ENCODE results near the gene MRPS27.

Gene MRPS27

DNA sequence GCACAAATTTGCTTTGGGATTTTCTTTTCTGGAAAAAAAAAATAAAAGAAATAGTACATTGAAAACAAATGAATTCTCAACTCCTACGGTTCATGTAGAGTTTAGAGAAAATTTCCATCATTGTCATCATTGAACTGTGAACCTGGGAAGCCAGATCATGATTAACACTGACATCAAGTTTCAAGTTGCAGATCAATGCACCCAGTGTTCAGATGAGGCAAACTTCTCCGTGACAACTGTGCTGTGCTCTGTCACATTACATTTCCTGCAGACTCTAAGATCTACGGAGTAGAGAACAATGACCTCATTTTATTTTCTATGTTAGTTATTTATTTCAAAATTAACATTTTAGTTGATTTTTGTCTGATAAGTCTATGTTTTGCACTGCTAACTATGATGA is 113.0 kb downstream of the MRPS27 start:
- H3K36me3 ChIP-seq (ENCODE audit: control insufficient read depth, insufficient read depth, low read length), result peaks cover 13% of the 10 kb centered on the region
- no peaks in the 10 kb centered on the region for H3K27me3 ChIP-seq (ENCODE audit: control insufficient read depth, insufficient read depth, low read length)
- DNase-seq (ENCODE audit: low read depth, low spot score), result no peak
- H3K4me1 ChIP-seq (ENCODE audit: control insufficient read depth, insufficient read depth, low read length), result 0 out of 2 replicates have a peak, but pooled peaks cover 1% of the 10 kb centered on the region
- H3K4me3 ChIP-seq (ENCODE audit: low read length), result no peak overlapping the region
- H3K27ac ChIP-seq (ENCODE audit: low read length), result no peak overlapping the region
- WGBS (ENCODE audit: insufficient coverage, insufficient read length), result no CpG with 5 or more reads among the region's 3 CpGs
- no peaks in the 10 kb centered on the region for H3K9me3 ChIP-seq (ENCODE audit: control insufficient read depth, insufficient read depth, low read length)

- Histone ChIP-seq H3K27ac (ENCODE audit: low read length) (no peak overlapping the region), H3K9me3 (ENCODE audit: control insufficient read depth, insufficient read depth, low read length) (no peaks in the 10 kb centered on the region), H3K4me1 (ENCODE audit: control insufficient read depth, insufficient read depth, low read length) (0 out of 2 replicates have a peak, but pooled peaks cover 1% of the 10 kb centered on the region), H3K4me3 (ENCODE audit: low read length) (no peak overlapping the region), H3K27me3 (ENCODE audit: control insufficient read depth, insufficient read depth, low read length) (no peaks in the 10 kb centered on the region), H3K36me3 (ENCODE audit: control insufficient read depth, insufficient read depth, low read length) (peaks cover 13% of the 10 kb centered on the region)
- no CpG with 5 or more reads among the region's 3 CpGs for WGBS (ENCODE audit: insufficient coverage, insufficient read length)
- DNase-seq (ENCODE audit: low read depth, low spot score), result no peak
These were observed 113.9 kb downstream of the MRPS27 start for GRCh38 chr5:72206160-72206559.

- Histone ChIP-seq H3K27me3 (ENCODE audit: control insufficient read depth, insufficient read depth, low read length) (no peaks in the 10 kb centered on the region), H3K4me3 (ENCODE audit: low read length) (no peak overlapping the region), H3K4me1 (ENCODE audit: control insufficient read depth, insufficient read depth, low read length) (0 out of 2 replicates have a peak, but pooled peaks cover 1% of the 10 kb centered on the region), H3K9me3 (ENCODE audit: control insufficient read depth, insufficient read depth, low read length) (no peaks in the 10 kb centered on the region), H3K27ac (ENCODE audit: low read length) (no peak overlapping the region), H3K36me3 (ENCODE audit: control insufficient read depth, insufficient read depth, low read length) (peaks cover 13% of the 10 kb centered on the region)
- DNase-seq (ENCODE audit: low read depth, low spot score), result no peak
- 100% methylated on average over 3 of the region's 3 CpGs for WGBS (ENCODE audit: insufficient coverage, insufficient read length)
These were observed 114.5 kb downstream of the MRPS27 start for GRCh38 chr5:72205431-72206009.

DNA sequence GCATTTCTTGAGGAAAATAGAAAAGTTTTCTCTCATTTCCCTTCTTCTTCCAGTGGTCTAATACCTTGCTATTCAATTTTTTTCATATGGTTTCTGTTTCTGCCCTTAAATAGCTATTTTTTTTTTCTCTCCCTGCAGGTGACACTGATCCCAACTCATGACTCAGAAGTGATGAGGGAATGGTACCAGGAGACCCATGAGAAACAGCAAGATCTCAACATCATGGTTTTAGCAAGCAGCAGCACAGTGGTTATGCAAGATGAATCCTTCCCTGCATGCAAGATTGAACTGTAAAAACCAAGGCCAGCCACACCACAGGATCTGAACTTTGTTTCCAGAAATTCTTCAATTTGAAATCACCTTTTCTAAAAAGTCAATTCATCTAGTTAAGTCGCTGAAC is 115.1 kb downstream of the MRPS27 start:
- DNase-seq (ENCODE audit: low read depth, low spot score), result no peak
- WGBS (ENCODE audit: insufficient coverage, insufficient read length), result no CpG with 5 or more reads among the region's 1 CpG
- no peak overlapping the region for H3K27ac ChIP-seq (ENCODE audit: low read length)
- H3K4me1 ChIP-seq (ENCODE audit: control insufficient read depth, insufficient read depth, low read length), result 0 out of 2 replicates have a peak, but pooled peaks cover 1% of the 10 kb centered on the region
- no peaks in the 10 kb centered on the region for H3K27me3 ChIP-seq (ENCODE audit: control insufficient read depth, insufficient read depth, low read length)
- H3K9me3 ChIP-seq (ENCODE audit: control insufficient read depth, insufficient read depth, low read length), result no peaks in the 10 kb centered on the region
- H3K4me3 ChIP-seq (ENCODE audit: low read length), result no peak overlapping the region
- H3K36me3 ChIP-seq (ENCODE audit: control insufficient read depth, insufficient read depth, low read length), result peaks cover 13% of the 10 kb centered on the region

- Histone ChIP-seq H3K4me1 (ENCODE audit: control insufficient read depth, insufficient read depth, low read length) (no peaks in the 10 kb centered on the region), H3K27ac (ENCODE audit: low read length) (no peak overlapping the region), H3K36me3 (ENCODE audit: control insufficient read depth, insufficient read depth, low read length) (peaks cover 16% of the 10 kb centered on the region), H3K27me3 (ENCODE audit: control insufficient read depth, insufficient read depth, low read length) (no peaks in the 10 kb centered on the region), H3K4me3 (ENCODE audit: low read length) (no peak overlapping the region), H3K9me3 (ENCODE audit: control insufficient read depth, insufficient read depth, low read length) (no peaks in the 10 kb centered on the region)
- DNase-seq (ENCODE audit: low read depth, low spot score), result no peak
- no CpG with 5 or more reads among the region's 8 CpGs for WGBS (ENCODE audit: insufficient coverage, insufficient read length)
These were observed 116.7 kb downstream of the MRPS27 start for GRCh38 chr5:72203251-72203845.

DNA sequence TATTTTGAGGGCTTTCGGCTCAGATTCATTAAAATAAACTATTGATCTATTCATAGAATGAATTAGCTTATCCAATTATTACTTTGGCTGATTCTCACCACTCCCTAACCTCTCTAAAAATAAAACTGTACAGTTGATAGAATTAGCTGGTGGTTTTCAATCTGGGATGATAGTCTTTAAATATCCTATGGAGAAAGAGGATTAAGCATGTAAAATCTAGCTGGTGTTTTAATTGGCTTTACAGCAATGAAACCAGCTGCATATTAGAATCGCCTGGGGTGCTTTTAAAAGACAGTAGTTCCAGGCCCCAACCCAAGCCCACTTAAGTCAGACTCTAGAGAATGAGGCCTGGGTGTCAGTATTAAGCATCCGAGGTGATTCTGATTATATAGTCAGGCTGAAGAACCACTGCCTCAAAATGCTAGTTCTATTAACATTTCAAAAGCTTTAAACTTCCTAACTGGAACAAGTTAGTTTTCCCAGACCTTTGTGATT is 117.7 kb downstream of the MRPS27 start:
- Histone ChIP-seq H3K4me3 (ENCODE audit: low read length) (no peak overlapping the region), H3K4me1 (ENCODE audit: control insufficient read depth, insufficient read depth, low read length) (no peaks in the 10 kb centered on the region), H3K9me3 (ENCODE audit: control insufficient read depth, insufficient read depth, low read length) (no peaks in the 10 kb centered on the region), H3K27me3 (ENCODE audit: control insufficient read depth, insufficient read depth, low read length) (no peaks in the 10 kb centered on the region), H3K36me3 (ENCODE audit: control insufficient read depth, insufficient read depth, low read length) (peaks cover 21% of the 10 kb centered on the region), H3K27ac (ENCODE audit: low read length) (no peak overlapping the region)
- no CpG with 5 or more reads among the region's 3 CpGs for WGBS (ENCODE audit: insufficient coverage, insufficient read length)
- no peak for DNase-seq (ENCODE audit: low read depth, low spot score)

DNA sequence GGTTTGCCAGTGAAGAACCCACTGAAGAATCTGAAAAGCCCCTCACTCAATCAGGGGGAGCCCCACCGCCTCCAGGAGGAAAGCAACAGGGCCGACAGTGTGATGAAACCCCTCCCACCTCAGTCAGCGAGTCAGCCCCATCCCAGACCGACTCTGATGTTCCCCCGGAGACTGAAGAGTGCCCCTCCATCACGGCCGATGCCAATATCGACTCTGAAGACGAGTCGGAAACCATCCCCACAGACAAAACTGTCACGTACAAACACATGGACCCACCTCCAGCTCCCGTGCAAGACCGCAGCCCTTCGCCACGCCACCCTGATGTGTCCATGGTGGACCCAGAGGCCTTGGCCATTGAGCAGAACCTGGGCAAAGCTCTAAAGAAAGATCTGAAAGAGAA is 120.4 kb downstream of the MRPS27 start:
- Histone ChIP-seq H3K4me1 (ENCODE audit: control insufficient read depth, insufficient read depth, low read length) (no peaks in the 10 kb centered on the region), H3K27ac (ENCODE audit: low read length) (no peak overlapping the region), H3K4me3 (ENCODE audit: low read length) (no peak overlapping the region), H3K9me3 (ENCODE audit: control insufficient read depth, insufficient read depth, low read length) (no peaks in the 10 kb centered on the region), H3K36me3 (ENCODE audit: control insufficient read depth, insufficient read depth, low read length) (peaks cover 16% of the 10 kb centered on the region), H3K27me3 (ENCODE audit: control insufficient read depth, insufficient read depth, low read length) (no peaks in the 10 kb centered on the region)
- WGBS (ENCODE audit: insufficient coverage, insufficient read length), result no CpG with 5 or more reads among the region's 15 CpGs
- DNase-seq (ENCODE audit: low read depth, low spot score), result no peak

DNA sequence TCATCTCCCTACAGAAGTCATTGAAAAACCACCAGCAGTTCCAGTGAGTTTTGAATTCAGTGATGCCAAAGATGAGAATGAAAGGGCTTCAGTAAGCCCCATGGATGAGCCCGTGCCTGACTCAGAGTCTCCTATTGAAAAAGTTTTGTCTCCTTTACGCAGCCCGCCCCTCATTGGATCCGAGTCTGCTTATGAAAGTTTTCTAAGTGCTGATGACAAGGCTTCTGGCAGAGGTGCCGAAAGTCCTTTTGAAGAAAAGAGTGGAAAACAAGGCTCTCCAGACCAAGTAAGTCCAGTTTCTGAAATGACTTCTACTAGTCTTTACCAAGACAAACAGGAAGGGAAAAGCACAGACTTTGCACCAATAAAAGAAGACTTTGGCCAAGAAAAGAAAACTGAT is 122.6 kb downstream of the MRPS27 start:
- H3K4me3 ChIP-seq (ENCODE audit: low read length), result no peak overlapping the region
- H3K27ac ChIP-seq (ENCODE audit: low read length), result no peak overlapping the region
- no peak for DNase-seq (ENCODE audit: low read depth, low spot score)
- H3K27me3 ChIP-seq (ENCODE audit: control insufficient read depth, insufficient read depth, low read length), result no peaks in the 10 kb centered on the region
- H3K36me3 ChIP-seq (ENCODE audit: control insufficient read depth, insufficient read depth, low read length), result peaks cover 14% of the 10 kb centered on the region; the same call in 1 of the 2 replicates
- no CpG with 5 or more reads among the region's 5 CpGs for WGBS (ENCODE audit: insufficient coverage, insufficient read length)
- H3K9me3 ChIP-seq (ENCODE audit: control insufficient read depth, insufficient read depth, low read length), result no peaks in the 10 kb centered on the region
- no peaks in the 10 kb centered on the region for H3K4me1 ChIP-seq (ENCODE audit: control insufficient read depth, insufficient read depth, low read length)

DNA sequence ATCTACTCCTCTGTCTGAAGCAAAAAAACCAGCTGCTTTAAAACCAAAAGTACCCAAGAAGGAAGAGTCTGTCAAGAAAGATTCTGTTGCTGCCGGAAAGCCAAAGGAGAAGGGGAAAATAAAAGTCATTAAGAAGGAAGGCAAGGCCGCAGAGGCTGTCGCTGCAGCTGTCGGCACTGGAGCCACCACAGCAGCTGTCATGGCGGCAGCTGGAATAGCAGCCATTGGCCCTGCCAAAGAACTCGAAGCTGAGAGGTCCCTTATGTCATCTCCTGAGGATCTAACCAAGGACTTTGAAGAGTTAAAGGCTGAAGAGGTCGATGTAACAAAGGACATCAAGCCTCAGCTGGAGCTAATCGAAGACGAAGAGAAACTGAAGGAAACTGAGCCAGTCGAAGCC is 124.5 kb downstream of the MRPS27 start:
- no peaks in the 10 kb centered on the region for H3K9me3 ChIP-seq (ENCODE audit: control insufficient read depth, insufficient read depth, low read length)
- no peak overlapping the region for H3K4me3 ChIP-seq (ENCODE audit: low read length)
- no peak overlapping the region for H3K27ac ChIP-seq (ENCODE audit: low read length)
- no peaks in the 10 kb centered on the region for H3K27me3 ChIP-seq (ENCODE audit: control insufficient read depth, insufficient read depth, low read length)
- no CpG with 5 or more reads among the region's 10 CpGs for WGBS (ENCODE audit: insufficient coverage, insufficient read length)
- peaks cover 14% of the 10 kb centered on the region; the same call in 1 of the 2 replicates for H3K36me3 ChIP-seq (ENCODE audit: control insufficient read depth, insufficient read depth, low read length)
- DNase-seq (ENCODE audit: low read depth, low spot score), result no peak
- H3K4me1 ChIP-seq (ENCODE audit: control insufficient read depth, insufficient read depth, low read length), result no peaks in the 10 kb centered on the region

DNA sequence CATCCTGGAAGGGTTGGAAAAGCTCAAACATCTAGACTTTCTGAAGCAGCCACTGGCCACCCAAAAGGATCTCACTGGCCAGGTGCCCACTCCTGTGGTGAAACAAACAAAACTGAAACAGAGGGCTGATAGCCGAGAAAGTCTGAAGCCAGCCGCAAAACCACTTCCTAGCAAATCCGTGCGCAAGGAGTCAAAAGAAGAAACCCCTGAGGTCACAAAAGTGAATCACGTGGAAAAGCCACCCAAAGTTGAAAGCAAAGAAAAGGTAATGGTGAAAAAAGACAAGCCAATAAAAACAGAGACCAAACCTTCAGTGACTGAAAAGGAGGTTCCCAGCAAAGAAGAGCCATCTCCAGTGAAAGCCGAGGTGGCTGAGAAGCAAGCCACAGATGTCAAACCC is 125.2 kb downstream of the MRPS27 start:
- H3K4me3 ChIP-seq (ENCODE audit: low read length), result no peak overlapping the region
- no peaks in the 10 kb centered on the region for H3K9me3 ChIP-seq (ENCODE audit: control insufficient read depth, insufficient read depth, low read length)
- peaks cover 14% of the 10 kb centered on the region; the same call in 1 of the 2 replicates for H3K36me3 ChIP-seq (ENCODE audit: control insufficient read depth, insufficient read depth, low read length)
- H3K27me3 ChIP-seq (ENCODE audit: control insufficient read depth, insufficient read depth, low read length), result no peaks in the 10 kb centered on the region
- no peak for DNase-seq (ENCODE audit: low read depth, low spot score)
- no CpG with 5 or more reads among the region's 6 CpGs for WGBS (ENCODE audit: insufficient coverage, insufficient read length)
- no peaks in the 10 kb centered on the region for H3K4me1 ChIP-seq (ENCODE audit: control insufficient read depth, insufficient read depth, low read length)
- no peak overlapping the region for H3K27ac ChIP-seq (ENCODE audit: low read length)

- no peak overlapping the region for H3K27ac ChIP-seq (ENCODE audit: low read length)
- no peaks in the 10 kb centered on the region for H3K27me3 ChIP-seq (ENCODE audit: control insufficient read depth, insufficient read depth, low read length)
- no peak for DNase-seq (ENCODE audit: low read depth, low spot score)
- H3K9me3 ChIP-seq (ENCODE audit: control insufficient read depth, insufficient read depth, low read length), result no peaks in the 10 kb centered on the region
- H3K4me1 ChIP-seq (ENCODE audit: control insufficient read depth, insufficient read depth, low read length), result no peaks in the 10 kb centered on the region
- H3K36me3 ChIP-seq (ENCODE audit: control insufficient read depth, insufficient read depth, low read length), result peaks cover 6% of the 10 kb centered on the region; the same call in 1 of the 2 replicates
- H3K4me3 ChIP-seq (ENCODE audit: low read length), result no peak overlapping the region
- no CpG with 5 or more reads among the region's 3 CpGs for WGBS (ENCODE audit: insufficient coverage, insufficient read length)
These were observed 128.6 kb downstream of the MRPS27 start for GRCh38 chr5:72191404-72191803.
